Activated T-helper 17 cell treated with anti-CD3 and anti-CD28 coated beads, Interleukin-2, amount 50 U/mL, for 72 hours (primary cell): ENCODE measurements around the gene GNB1L. TPM values are rescaled to one million over a fixed set of nuclear protein-coding genes. Genes with fewer than 3 reads are reported as not detected.

ENCODE experiments used
- ATAC-seq: fragments of 150-1000 bp; cut with Tn5 transposase; replicated peaks from 2 replicates; pipeline ENCODE4 v1.10.0; 2021; ENCODE audit warnings: mild to moderate bottlenecking, moderate library complexity
- H3K27ac Mint-ChIP-seq: one replicate; pipeline ENCODE4 v1.8.0; 2022; ENCODE audit warnings: mixed read lengths
- H3K27me3 Mint-ChIP-seq: one replicate; pipeline ENCODE4 v1.8.0; 2022; ENCODE audit warnings: mixed read lengths
- H3K36me3 Mint-ChIP-seq: one replicate; pipeline ENCODE4 v1.8.0; 2022; ENCODE audit warnings: low read depth, mild to moderate bottlenecking, mixed read lengths
- H3K4me1 Mint-ChIP-seq: one replicate; pipeline ENCODE4 v1.8.0; 2022; ENCODE audit warnings: mixed read lengths
- H3K4me3 Mint-ChIP-seq: one replicate; pipeline ENCODE4 v1.8.0; 2022; ENCODE audit warnings: mild to moderate bottlenecking, mixed read lengths
- H3K9me3 Mint-ChIP-seq: one replicate; pipeline ENCODE4 v1.8.0; 2022; ENCODE audit warnings: mixed read lengths
- total RNA-seq, 2 donors: library from RNA; stranded (reverse); gene quantifications; one replicate each; pipeline ENCODE4 v1.2.3, GENCODE V29; 2022

Gene GNB1L
- total RNA-seq, 2 donors from 2014 or later, result 10.8 to 14.4 TPM

GRCh38 chr22:19750507-19751490 lies 103.9 kb downstream of the GNB1L start:
- no peak overlapping the region for H3K27ac Mint-ChIP-seq
- H3K4me1 Mint-ChIP-seq, result no peaks in the 10 kb centered on the region
- no peak overlapping the region for H3K4me3 Mint-ChIP-seq
- H3K36me3 Mint-ChIP-seq, result no peaks in the 10 kb centered on the region
- H3K27me3 Mint-ChIP-seq, result peaks cover 14% of the 10 kb centered on the region
- no peaks in the 10 kb centered on the region for H3K9me3 Mint-ChIP-seq
- ATAC-seq, result no peak

DNA sequence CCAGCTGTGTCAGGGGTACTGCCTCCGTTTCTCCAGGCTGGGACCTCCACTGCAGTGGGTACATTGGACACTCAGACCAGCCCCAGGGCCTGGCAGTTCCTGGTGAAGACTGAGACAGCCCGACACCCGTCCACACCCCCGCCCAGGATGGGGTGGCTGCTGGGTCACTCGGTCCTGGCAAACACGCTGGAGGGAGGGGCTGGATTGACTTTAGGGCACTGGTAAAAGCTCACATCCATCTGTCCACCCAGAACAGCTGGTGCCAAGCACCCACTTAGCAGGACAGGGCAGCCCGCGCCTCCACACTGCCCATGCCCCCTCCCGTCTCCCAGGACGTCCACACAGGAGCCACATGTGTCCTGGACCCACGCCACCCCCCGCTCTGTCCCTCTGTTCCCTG lies 104.8 kb downstream of the GNB1L start:
- H3K9me3 Mint-ChIP-seq, result no peaks in the 10 kb centered on the region
- H3K4me1 Mint-ChIP-seq, result no peaks in the 10 kb centered on the region
- no peak overlapping the region for H3K4me3 Mint-ChIP-seq
- no peak for ATAC-seq
- H3K27me3 Mint-ChIP-seq, result peaks cover 12% of the 10 kb centered on the region
- no peaks in the 10 kb centered on the region for H3K36me3 Mint-ChIP-seq
- no peak overlapping the region for H3K27ac Mint-ChIP-seq

GRCh38 chr22:19748991-19749664 lies 105.5 kb downstream of the GNB1L start:
- Mint-ChIP-seq H3K36me3 (no peaks in the 10 kb centered on the region), H3K4me1 (no peaks in the 10 kb centered on the region), H3K27ac (no peak overlapping the region), H3K4me3 (no peak overlapping the region), H3K9me3 (no peaks in the 10 kb centered on the region), H3K27me3 (peaks cover 8% of the 10 kb centered on the region)
- ATAC-seq, result no peak

DNA sequence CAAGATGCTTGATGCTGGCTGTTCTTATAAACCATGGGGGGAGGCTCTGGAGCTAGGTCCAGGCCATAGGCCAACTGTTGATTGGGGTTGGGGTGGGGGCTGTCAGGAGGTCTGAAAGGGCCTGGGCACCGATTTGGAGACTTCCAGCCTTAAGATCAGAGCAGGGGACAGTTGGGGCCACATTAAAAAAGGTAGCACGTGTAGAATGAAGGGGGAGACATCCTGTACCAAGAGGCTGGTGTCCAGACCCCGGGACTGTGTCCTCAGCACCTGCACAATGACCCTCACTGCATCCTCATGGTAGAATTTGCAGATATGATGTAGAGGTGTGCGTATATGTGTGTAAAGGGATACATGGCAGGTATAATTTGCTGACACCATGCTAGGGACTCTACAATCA lies 106.5 kb downstream of the GNB1L start:
- Mint-ChIP-seq H3K27ac (no peak overlapping the region), H3K27me3 (peaks cover 4% of the 10 kb centered on the region), H3K36me3 (no peaks in the 10 kb centered on the region), H3K4me3 (no peak overlapping the region), H3K9me3 (no peaks in the 10 kb centered on the region), H3K4me1 (no peaks in the 10 kb centered on the region)
- ATAC-seq, result no peak

GRCh38 chr22:19747551-19747950 lies 107.1 kb downstream of the GNB1L start:
- no peaks in the 10 kb centered on the region for H3K9me3 Mint-ChIP-seq
- no peak overlapping the region for H3K4me3 Mint-ChIP-seq
- no peaks in the 10 kb centered on the region for H3K27me3 Mint-ChIP-seq
- ATAC-seq, result no peak
- H3K27ac Mint-ChIP-seq, result no peak overlapping the region
- H3K4me1 Mint-ChIP-seq, result no peaks in the 10 kb centered on the region
- no peaks in the 10 kb centered on the region for H3K36me3 Mint-ChIP-seq

DNA sequence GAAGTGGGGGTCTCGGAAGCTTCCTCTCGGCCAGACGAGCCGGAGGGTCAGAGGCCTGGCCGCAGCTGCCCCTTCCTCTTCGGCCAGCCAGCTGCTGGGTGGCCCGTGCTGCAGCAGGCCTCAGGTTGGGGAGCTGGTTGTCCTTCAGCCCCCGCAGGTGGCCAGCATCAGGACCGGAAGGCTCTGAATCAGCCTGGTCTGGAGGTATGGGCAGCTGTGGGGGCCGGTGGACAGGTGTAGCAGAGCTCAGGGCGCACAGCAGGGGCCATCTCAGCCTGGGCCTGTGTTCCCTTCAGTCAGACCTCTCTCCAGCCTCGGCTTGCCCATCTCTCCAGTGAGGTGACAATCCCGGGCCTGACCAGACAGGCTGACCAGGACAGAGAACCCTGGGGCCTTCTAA lies 107.9 kb downstream of the GNB1L start:
- Mint-ChIP-seq H3K27ac (no peak overlapping the region), H3K4me1 (no peaks in the 10 kb centered on the region), H3K36me3 (no peaks in the 10 kb centered on the region), H3K4me3 (no peak overlapping the region), H3K27me3 (no peaks in the 10 kb centered on the region), H3K9me3 (no peaks in the 10 kb centered on the region)
- ATAC-seq, result no peak

DNA sequence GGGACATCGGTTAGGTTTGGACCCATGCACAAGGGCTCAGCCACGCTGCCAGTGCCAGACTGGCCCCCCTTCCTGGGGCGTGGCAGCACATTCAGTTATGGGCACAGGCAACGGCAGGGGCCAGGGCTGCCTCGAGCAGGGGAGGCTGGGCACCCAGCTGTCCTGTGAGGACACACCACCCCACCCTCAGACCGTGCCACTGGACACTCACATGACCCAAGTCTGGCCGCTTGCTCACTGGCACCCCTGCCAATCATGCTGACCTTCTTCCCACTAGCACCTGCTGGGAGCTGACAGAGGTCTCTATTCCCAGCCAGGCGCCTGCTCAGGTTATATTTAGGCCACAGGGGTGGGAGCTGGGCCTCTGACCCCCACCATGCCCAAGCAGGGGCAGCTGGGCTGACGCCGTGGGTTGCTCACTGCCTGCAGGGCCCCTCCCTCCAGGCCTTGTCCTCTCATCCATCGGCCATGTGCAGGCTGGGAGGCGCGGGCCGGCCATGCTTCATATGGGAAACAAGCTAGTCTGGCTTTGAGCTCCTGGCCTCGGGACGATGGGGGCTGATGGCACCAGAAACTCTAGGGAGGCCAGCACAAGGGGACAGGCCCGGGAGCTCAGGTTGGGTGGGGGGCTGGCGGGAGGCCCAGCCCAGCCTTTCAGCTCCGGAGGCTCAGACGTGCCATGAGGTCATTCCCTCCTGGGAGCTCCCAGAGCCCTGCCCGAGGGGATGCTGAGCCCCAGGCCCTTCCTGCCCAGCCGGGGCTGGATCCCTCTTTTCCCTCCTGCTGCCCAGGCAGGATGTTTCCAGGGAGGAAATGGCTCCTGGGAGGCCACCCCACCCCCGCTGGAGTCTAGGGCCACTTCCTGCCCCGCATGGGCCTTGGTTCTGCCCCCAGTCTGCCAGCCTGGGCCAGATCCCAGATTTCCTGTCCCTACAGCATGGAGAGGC lies 109.2 kb downstream of the GNB1L start:
- no peaks in the 10 kb centered on the region for H3K36me3 Mint-ChIP-seq
- no peaks in the 10 kb centered on the region for H3K9me3 Mint-ChIP-seq
- no peaks in the 10 kb centered on the region for H3K27me3 Mint-ChIP-seq
- no peak overlapping the region for H3K27ac Mint-ChIP-seq
- no peak overlapping the region for H3K4me3 Mint-ChIP-seq
- ATAC-seq, result no peak
- H3K4me1 Mint-ChIP-seq, result no peaks in the 10 kb centered on the region

- Mint-ChIP-seq H3K4me1 (no peaks in the 10 kb centered on the region), H3K9me3 (no peaks in the 10 kb centered on the region), H3K27ac (no peak overlapping the region), H3K4me3 (no peak overlapping the region), H3K27me3 (no peaks in the 10 kb centered on the region), H3K36me3 (no peaks in the 10 kb centered on the region)
- no peak for ATAC-seq
These were observed 110.2 kb downstream of the GNB1L start for GRCh38 chr22:19744350-19745006.

- no peak overlapping the region for H3K27ac Mint-ChIP-seq
These were observed 111.0 kb downstream of the GNB1L start for GRCh38 chr22:19743651-19744050.

DNA sequence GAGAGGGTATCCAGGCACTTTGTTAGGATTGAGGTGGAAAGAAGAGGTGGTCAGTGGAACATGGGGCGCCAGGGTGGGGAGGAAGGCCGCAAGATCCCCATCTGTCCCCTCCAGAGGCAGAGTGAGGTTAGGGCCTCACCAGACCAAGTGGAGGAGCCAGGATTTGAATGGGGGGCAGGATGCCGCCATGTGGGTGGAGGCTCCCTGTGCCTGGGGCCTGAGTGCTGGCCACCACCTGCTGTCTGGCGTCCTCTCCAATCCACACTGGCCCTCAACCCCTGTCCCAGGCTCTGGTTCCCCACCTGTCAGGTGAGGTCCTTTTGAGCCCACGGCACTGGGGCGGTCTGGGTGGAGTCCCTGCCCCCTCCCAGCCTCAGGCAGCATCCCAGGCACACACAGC lies 111.6 kb downstream of the GNB1L start:
- no peak for ATAC-seq
- H3K9me3 Mint-ChIP-seq, result no peaks in the 10 kb centered on the region
- H3K4me3 Mint-ChIP-seq, result no peak overlapping the region
- no peaks in the 10 kb centered on the region for H3K27me3 Mint-ChIP-seq
- no peaks in the 10 kb centered on the region for H3K4me1 Mint-ChIP-seq
- no peaks in the 10 kb centered on the region for H3K36me3 Mint-ChIP-seq
- H3K27ac Mint-ChIP-seq, result no peak overlapping the region

More at GRCh38 chr22:19743651-19744050, 111.0 kb downstream of the GNB1L start:
- Mint-ChIP-seq H3K27me3 (no peaks in the 10 kb centered on the region), H3K36me3 (no peaks in the 10 kb centered on the region), H3K9me3 (no peaks in the 10 kb centered on the region), H3K4me3 (no peak overlapping the region), H3K4me1 (no peaks in the 10 kb centered on the region)
- no peak for ATAC-seq

GRCh38 chr22:19742160-19743066 lies 112.3 kb downstream of the GNB1L start:
- no peak overlapping the region for H3K4me3 Mint-ChIP-seq
- no peak overlapping the region for H3K27ac Mint-ChIP-seq
- H3K27me3 Mint-ChIP-seq, result no peaks in the 10 kb centered on the region
- ATAC-seq, result no peak
- no peaks in the 10 kb centered on the region for H3K4me1 Mint-ChIP-seq
- H3K9me3 Mint-ChIP-seq, result no peaks in the 10 kb centered on the region
- no peaks in the 10 kb centered on the region for H3K36me3 Mint-ChIP-seq

DNA sequence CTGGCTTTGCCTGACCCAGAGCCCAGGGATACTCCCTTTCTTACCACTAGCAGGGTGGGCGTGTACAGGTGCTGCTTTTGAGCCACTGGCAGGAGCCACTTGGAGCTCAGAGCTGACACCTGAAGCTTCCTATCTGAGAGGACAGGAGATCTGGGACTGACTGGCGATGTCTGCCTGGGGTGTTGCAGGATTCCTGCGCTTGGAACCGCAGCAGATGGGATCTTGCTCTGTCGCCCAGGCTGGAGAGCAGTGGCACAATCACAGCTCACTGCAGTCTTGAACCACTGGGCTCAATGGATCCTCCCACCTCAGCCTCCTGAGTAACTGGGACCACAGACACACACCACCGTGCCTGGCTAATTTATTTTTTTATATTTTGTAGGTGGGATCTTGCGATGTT lies 113.6 kb downstream of the GNB1L start:
- Mint-ChIP-seq H3K27ac (no peak overlapping the region), H3K27me3 (no peaks in the 10 kb centered on the region), H3K36me3 (no peaks in the 10 kb centered on the region), H3K4me3 (no peak overlapping the region), H3K9me3 (no peaks in the 10 kb centered on the region), H3K4me1 (no peaks in the 10 kb centered on the region)
- ATAC-seq, result no peak

GRCh38 chr22:19740586-19740985 lies 114.1 kb downstream of the GNB1L start:
- H3K27me3 Mint-ChIP-seq, result no peaks in the 10 kb centered on the region
- no peaks in the 10 kb centered on the region for H3K9me3 Mint-ChIP-seq
- ATAC-seq, result no peak
- H3K4me3 Mint-ChIP-seq, result no peak overlapping the region
- H3K36me3 Mint-ChIP-seq, result no peaks in the 10 kb centered on the region
- H3K27ac Mint-ChIP-seq, result no peak overlapping the region
- no peaks in the 10 kb centered on the region for H3K4me1 Mint-ChIP-seq
